HG02870 (cell line): Measurements from ENCODE around the gene ZNF195.
"Not testable (repeated sequence)": the region's sequence is repeated elsewhere in the genome, so short reads cannot be mapped to it uniquely, and the experiment has no call there.

ENCODE experiments used
- ATAC-seq: cut with Tn5 transposase; IDR thresholded peaks from one replicate; pipeline ENCODE4 v1.9.1; 2021; ENCODE audit warnings: mild to moderate bottlenecking, moderate library complexity; ENCODE audit not compliant: unreplicated experiment

Gene ZNF195

DNA sequence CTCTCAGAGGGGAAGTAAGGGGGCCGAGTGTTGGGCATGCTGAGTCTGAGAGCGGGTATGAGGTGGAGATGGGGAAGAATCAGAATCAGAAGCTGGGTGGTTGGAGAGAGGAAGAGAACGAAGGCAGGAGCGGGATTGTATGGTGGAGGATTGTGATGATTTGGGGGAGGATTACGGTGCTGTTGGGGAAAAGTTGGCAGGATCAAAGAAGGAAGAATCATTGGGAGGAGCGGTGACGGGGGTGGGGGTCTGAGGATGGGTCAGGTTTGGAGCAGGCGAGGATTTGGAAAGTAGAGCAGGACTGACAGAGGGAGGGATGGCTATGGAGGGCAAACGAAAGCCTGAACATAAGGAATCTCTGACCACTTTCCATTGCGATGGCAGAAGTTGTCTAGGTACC, 22.1 kb downstream of the ZNF195 start:
- ATAC-seq, result no peak

DNA sequence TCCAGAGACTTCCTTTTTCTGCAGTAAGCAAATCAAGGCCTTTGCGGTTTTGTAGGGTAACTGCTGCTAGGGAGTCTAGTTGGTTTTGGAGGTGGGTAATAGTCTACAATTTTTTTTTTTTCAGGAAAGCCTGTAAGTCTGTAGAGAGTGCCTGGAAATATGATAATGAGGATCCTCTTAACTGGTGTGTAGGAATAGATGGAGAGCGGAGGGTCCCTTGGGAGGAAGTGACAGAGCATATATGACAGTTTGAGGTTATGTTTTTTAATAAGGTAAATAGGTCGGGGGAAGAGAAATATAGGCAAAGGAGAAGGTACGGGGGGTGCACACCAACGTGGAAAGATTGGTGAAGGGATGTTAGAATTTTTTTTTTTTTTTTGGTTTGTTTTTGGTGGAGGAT, 25.9 kb downstream of the ZNF195 start:
- no peak for ATAC-seq

DNA sequence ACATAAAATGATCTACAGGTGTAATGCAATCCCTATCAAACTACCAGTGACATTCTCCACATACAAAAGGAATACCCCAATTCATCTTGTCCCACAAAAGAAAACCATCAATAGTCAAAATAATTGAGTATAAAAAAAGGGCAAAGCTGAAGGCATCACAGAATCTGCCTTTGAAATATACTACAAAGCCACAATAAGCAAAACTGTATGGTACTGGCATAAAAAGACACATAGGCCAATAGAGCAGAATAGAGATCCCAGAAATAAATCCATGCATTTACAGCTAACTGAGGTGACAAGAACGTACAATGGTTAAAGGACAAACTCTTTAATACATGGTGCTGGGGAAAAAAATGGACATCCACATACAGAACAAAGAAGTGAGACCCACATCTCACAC, 31.8 kb downstream of the ZNF195 start:
- no peak for ATAC-seq

GRCh38 chr11:3346587-3346986, 32.4 kb downstream of the ZNF195 start:
- ATAC-seq, result no peak

DNA sequence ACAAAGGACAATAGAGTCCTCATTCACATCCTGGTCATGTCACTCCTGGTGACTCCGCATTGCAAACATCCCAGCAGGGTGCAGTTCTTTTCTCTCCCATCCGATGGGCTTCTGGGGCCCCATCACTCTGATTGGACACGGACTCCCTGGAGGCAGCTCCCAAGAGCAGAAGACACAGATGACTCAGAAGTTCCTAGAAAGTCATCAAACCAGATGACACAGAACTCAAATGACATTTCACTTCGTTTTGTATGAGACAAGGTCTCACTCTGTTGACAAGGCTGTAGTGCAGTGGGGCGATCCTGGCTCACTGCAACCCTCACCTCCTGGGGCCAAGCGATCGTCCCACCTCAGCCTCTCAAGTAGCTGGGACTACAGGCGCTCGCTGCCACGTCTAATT, 33.2 kb downstream of the ZNF195 start:
- no peak for ATAC-seq

DNA sequence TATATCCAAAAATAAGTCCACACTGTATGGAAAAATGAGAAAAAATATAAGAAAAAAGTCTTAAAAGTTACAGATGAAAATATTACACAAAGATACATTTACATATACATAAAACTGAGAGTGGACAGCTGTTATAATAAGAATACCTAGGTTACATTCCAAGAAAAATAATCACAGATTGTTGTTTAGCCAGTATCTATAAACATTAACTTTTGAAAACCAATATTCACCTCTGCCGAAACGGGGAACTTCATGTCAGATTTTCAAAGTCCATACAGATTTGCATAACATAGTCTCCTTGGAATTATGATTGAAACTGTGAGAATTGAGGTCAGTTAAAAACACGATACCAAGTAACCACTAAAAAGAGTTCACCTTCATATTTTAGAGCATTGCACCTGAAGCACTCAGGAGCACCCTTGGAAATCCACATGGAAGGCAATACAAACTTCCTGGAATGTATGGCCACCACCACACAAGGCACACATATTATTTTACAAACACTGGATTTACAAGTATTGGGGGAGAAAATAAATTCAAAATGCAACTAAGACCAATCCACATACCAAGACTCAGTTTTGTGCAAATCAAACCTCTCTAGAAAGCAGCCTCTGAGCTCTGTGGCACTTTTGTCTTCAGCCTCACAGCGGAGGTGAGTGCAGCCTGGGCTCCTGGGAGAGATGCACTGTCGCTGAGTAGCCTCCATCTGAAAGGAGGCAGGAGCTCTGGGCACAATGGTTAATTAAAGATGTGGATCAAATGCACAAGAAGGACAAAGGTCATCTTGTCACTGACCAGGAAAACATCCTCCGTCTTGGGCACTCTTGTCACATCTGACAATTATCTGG, 34.4 kb downstream of the ZNF195 start:
- ATAC-seq, result no peak

- ATAC-seq, result no peak
Measured at GRCh38 chr11:3342709-3343108, 36.2 kb downstream of the ZNF195 start.

DNA sequence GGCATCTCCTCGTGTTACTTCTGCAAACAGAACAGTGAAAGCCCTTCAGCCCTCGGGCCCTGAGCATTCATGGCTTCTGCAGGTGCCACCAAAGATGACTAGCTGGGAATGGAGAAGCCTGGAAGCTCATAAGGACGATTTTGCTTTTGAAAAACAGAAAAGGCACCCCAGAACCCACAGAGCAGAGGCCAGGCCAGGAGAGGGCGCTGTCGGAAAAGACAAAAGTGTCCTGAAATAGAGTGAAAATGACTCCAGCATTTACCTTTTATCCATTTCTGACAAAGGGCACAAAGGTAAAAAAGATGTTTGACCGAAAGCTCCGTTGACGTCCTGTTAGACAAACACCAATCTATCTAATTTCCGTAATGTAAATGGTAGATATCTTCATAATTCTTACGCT, 37.6 kb downstream of the ZNF195 start:
- no peak for ATAC-seq

- ATAC-seq, result no peak
Measured at GRCh38 chr11:3340025-3340424, 38.9 kb downstream of the ZNF195 start.

GRCh38 chr11:3339340-3339624, 39.7 kb downstream of the ZNF195 start:
- no peak for ATAC-seq

DNA sequence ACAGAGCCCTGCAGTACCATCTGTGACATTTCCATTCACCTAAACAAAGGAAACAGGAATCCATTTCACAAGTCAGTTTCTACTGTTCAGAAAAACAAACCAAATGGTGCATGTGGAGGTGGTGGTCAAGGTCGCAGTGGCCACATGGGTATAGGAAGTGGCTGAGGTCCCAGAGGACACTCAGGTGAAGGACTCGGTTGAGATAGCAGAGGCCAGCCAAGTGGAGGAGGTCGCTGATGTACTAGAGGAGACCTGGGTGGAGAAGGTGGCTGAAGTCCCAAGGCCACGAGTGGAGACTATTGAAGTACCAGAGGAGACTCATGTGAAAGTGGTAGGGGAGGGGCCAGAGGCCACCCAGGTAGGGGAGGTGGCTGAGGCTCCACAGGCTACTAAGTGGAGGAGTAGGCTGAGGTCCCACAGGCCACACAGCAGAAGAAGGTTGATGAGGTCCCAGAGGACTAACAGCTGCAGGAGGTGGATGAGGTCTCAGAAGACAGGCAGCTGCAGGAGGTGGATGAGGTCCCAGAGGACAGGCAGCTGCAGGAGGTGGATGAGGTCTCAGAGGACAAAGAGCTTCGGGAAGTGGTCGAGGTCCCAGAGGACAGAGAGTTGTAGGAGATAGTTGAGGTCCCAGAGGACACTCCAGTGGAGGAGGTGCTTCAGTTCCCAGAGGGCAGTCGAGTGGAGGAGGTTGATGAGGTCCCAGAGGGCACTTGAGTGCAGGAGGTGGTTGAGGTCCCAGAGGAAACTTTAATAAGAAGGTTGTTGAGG, 40.2 kb downstream of the ZNF195 start:
- no peak for ATAC-seq

GRCh38 chr11:3336420-3336819, 42.5 kb downstream of the ZNF195 start:
- ATAC-seq, result not testable (repeated sequence)

DNA sequence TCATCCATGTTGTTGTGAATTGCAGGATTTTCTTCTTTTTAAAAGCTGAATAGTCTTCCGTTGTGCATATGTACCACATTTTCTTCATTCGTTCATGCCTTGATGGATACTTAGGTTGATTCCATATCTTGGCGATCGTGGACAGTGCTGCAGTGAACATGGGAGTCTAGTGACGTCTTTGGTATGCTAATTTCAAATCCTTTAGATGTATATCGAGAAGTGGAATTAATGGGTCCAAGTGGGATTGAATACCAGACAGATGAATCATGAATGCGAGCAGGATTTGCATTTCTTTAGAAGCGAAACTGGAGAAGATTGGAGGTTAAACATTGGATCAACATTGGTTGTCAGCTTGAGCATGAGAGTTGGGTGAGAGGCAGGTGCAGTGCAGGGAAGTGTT, 45.8 kb downstream of the ZNF195 start:
- ATAC-seq, result not testable (repeated sequence)

GRCh38 chr11:3331078-3331477, 47.9 kb downstream of the ZNF195 start:
- not testable (repeated sequence) for ATAC-seq

DNA sequence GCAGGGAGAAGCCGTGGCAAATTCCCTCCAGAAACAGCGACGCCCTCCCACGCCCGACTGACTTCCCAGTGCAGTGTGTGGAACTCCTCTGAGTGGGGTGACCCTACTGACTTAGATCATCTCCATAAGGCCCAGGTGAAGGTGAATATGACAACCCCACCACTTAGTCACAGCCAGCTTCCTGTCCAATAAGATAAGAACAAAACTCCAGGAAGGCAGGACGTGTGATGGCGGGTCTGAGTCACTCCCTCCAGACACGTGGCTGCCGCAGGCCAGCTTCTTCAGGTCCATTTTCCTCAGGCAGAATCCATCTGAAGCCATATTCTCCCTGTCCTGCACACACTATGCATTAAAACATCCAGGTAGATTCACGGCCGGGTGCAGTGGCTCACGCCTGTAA, 48.9 kb downstream of the ZNF195 start:
- ATAC-seq, result not testable (repeated sequence)

GRCh38 chr11:3328503-3328902, 50.4 kb downstream of the ZNF195 start:
- ATAC-seq, result not testable (repeated sequence)

GRCh38 chr11:3326450-3326849, 52.5 kb downstream of the ZNF195 start:
- ATAC-seq, result not testable (repeated sequence)

GRCh38 chr11:3324724-3325123, 54.2 kb downstream of the ZNF195 start:
- peak; percentile 44 for ATAC-seq
